NCI-H82 treated with DMSO at 0.1 percent for 48 hours (cell line): ENCODE data around the gene ITPR2.
A peak's percentile ranks its signal among the peaks of the same experiment; 100 is the strongest.
"Not testable (repeated sequence)": the region's sequence is repeated elsewhere in the genome, so short reads cannot be mapped to it uniquely, and the experiment has no call there.

Experiments used
- DNase-seq: peaks from one replicate; lab custom pipeline; 2025; ENCODE audit not compliant: unreplicated experiment; lab: John Stamatoyannopoulos, UW

Gene ITPR2

GRCh38 chr12:26791301-26791791 lies 41.6 kb downstream of the ITPR2 start:
- no peak for DNase-seq

GRCh38 chr12:26790645-26790994 lies 42.4 kb downstream of the ITPR2 start:
- DNase-seq: no peak

- DNase-seq: no peak
Measured at GRCh38 chr12:26789731-26790644, 43.0 kb downstream of the ITPR2 start.

GRCh38 chr12:26786865-26787514 lies 46.0 kb downstream of the ITPR2 start:
- DNase-seq: peak; percentile 7

GRCh38 chr12:26786491-26786864 lies 46.5 kb downstream of the ITPR2 start:
- no peak for DNase-seq

GRCh38 chr12:26783816-26784379 lies 49.1 kb downstream of the ITPR2 start:
- not testable (repeated sequence) for DNase-seq

GRCh38 chr12:26783131-26783526 lies 49.9 kb downstream of the ITPR2 start:
- DNase-seq: no peak

- DNase-seq: no peak
Measured at GRCh38 chr12:26782372-26783130, 50.4 kb downstream of the ITPR2 start.

- DNase-seq: not testable (repeated sequence)
Measured at GRCh38 chr12:26780656-26781055, 52.3 kb downstream of the ITPR2 start.

- DNase-seq: peak; percentile 22
Measured at GRCh38 chr12:26778173-26778775, 54.7 kb downstream of the ITPR2 start.

GRCh38 chr12:26777236-26777635 lies 55.8 kb downstream of the ITPR2 start:
- no peak for DNase-seq

- not testable (repeated sequence) for DNase-seq
Measured at GRCh38 chr12:26775991-26776390, 57.0 kb downstream of the ITPR2 start.

GRCh38 chr12:26773313-26774104 lies 59.5 kb downstream of the ITPR2 start:
- DNase-seq: peak; percentile 32

GRCh38 chr12:26771861-26772260 lies 61.1 kb downstream of the ITPR2 start:
- DNase-seq: no peak

- DNase-seq: no peak
Measured at GRCh38 chr12:26770239-26771070, 62.5 kb downstream of the ITPR2 start.

- no peak for DNase-seq
Measured at GRCh38 chr12:26769611-26770010, 63.4 kb downstream of the ITPR2 start.

- no peak for DNase-seq
Measured at GRCh38 chr12:26768611-26769603, 64.1 kb downstream of the ITPR2 start.

- DNase-seq: no peak
Measured at GRCh38 chr12:26767865-26768264, 65.1 kb downstream of the ITPR2 start.
